ENCODE results near the gene ZNF750.

DNA sequence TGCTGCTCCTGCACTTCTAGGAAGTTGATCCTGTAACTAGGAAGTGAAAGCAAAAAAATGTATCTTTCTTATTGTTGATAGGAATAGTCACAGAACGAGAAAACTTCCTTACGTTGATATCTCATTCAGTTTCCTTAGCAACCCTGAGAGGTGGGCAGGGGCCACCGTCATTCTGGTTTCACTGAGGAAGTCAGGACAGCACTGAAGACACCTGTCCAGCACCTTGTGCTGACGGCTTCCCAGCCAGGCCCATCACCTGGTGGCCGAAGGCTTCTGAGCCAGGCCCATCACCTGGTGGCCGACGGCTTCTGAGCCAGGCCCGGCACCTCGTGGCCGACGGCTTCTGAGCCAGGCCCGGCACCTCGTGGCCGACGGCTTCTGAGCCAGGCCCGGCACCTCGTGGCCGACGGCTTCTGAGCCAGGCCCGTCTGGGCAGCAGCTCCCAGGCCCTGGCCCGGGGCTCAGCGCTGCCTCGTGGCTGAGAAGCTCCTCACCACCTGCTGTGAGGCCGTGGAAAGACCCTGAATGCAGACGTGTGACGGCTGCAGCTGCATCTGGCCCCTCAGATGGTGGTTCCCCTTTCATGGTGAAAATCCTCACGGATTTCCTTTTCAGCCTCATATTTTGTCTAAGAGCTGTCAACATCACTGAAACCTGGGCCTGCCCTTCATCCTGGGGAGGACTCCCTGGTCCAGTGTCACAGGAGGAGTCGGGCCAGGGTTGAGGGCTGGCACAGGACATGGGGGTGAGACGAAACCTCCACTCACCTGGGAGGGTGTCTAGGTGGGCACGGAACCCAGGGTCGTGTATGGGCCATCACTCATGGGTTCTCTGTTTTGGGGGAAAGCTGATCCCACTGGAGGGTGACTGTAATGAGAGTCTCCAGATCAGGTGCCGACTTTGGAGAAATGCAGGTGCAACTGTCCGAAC, 33.0 kb upstream of the ZNF750 start:
- TF ChIP-seq CTCF (IDR thresholded peaks at IDR 0.05; ENCODE audit: low read depth, low read length, poor library complexity, severe bottlenecking) (no peak), EZH2phosphoT487 (IDR thresholded peaks at IDR 0.05; ENCODE audit: borderline replicate concordance, low read length) (no peak)

All from DOHH2 (cell line).